ENCODE measurements around the gene TSPAN13.

Gene TSPAN13

DNA sequence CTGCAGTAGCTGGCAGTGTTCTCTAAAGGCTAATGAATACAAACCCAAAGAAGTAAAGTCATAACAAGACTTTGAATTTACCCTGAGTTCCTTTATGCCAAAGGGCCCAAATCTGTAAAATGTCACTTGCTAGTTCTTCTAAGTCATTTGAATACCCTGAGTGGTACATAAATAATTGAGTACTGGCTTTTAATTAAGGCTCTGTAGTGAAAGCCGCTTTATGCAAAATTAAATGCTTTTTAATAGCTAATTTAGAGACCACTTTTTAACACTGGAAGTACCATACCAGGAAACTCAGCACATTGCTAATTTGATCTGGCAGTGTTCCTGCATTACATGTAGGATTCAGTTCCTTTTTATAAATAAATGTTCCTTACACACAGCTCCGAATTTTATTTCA lies 24.0 kb upstream of the TSPAN13 start:
- no peak overlapping the region for H3K4me2 ChIP-seq (ENCODE audit: low read length)
- no peaks in the 10 kb centered on the region for H3K9me2 ChIP-seq (replicated peaks; ENCODE audit: control insufficient read depth, low read length)
- H3K4me3 ChIP-seq (ENCODE audit: low read length) = no peak overlapping the region
- no peaks in the 10 kb centered on the region for H3K27me3 ChIP-seq (ENCODE audit: control insufficient read depth, low read length)
- H3F3A ChIP-seq (ENCODE audit: control insufficient read depth, insufficient read depth) = no peaks in the 10 kb centered on the region
- H3K27ac ChIP-seq (ENCODE audit: low read depth, low read length) = no peak overlapping the region
- no peak for TF ChIP-seq EZH2phosphoT487 (IDR thresholded peaks at IDR 0.05; ENCODE audit: borderline replicate concordance, low read length)
- no peak for TF ChIP-seq CTCF (IDR thresholded peaks at IDR 0.05; ENCODE audit: low read depth, low read length, poor library complexity, severe bottlenecking)
- H3K9me3 ChIP-seq (ENCODE audit: control insufficient read depth, insufficient read depth, low read length) = no peaks in the 10 kb centered on the region
- no peaks in the 10 kb centered on the region for H3K79me2 ChIP-seq (ENCODE audit: control insufficient read depth, low read length)
- no peaks in the 10 kb centered on the region for H4K20me1 ChIP-seq (ENCODE audit: control insufficient read depth, insufficient read depth, low read depth, low read length)
- H3K4me1 ChIP-seq (ENCODE audit: control insufficient read depth, low read length) = no peaks in the 10 kb centered on the region
- no peaks in the 10 kb centered on the region for H3K36me3 ChIP-seq (ENCODE audit: control insufficient read depth, low read length)

- Histone ChIP-seq H3K79me2 (ENCODE audit: control insufficient read depth, low read length) (no peaks in the 10 kb centered on the region), H3K4me3 (ENCODE audit: low read length) (no peak overlapping the region), H4K20me1 (ENCODE audit: control insufficient read depth, insufficient read depth, low read depth, low read length) (no peaks in the 10 kb centered on the region), H3K27me3 (ENCODE audit: control insufficient read depth, low read length) (no peaks in the 10 kb centered on the region), H3K4me2 (ENCODE audit: low read length) (no peak overlapping the region), H3K4me1 (ENCODE audit: control insufficient read depth, low read length) (no peaks in the 10 kb centered on the region), H3K9me3 (ENCODE audit: control insufficient read depth, insufficient read depth, low read length) (no peaks in the 10 kb centered on the region), H3K27ac (ENCODE audit: low read depth, low read length) (no peak overlapping the region), H3K9me2 (replicated peaks; ENCODE audit: control insufficient read depth, low read length) (no peaks in the 10 kb centered on the region), H3F3A (ENCODE audit: control insufficient read depth, insufficient read depth) (no peaks in the 10 kb centered on the region), H3K36me3 (ENCODE audit: control insufficient read depth, low read length) (no peaks in the 10 kb centered on the region)
- no peak for TF ChIP-seq EZH2phosphoT487 (IDR thresholded peaks at IDR 0.05; ENCODE audit: borderline replicate concordance, low read length)
Measured at GRCh38 chr7:16730937-16731336, 22.6 kb upstream of the TSPAN13 start.

- H3K9me3 ChIP-seq (ENCODE audit: control insufficient read depth, insufficient read depth, low read length) = no peaks in the 10 kb centered on the region
- no peaks in the 10 kb centered on the region for H3K79me2 ChIP-seq (ENCODE audit: control insufficient read depth, low read length)
- H3K4me3 ChIP-seq (ENCODE audit: low read length) = no peak overlapping the region
- no peak overlapping the region for H3K27ac ChIP-seq (ENCODE audit: low read depth, low read length)
- TF ChIP-seq CTCF (IDR thresholded peaks at IDR 0.05; ENCODE audit: low read depth, low read length, poor library complexity, severe bottlenecking) (no peak), EZH2phosphoT487 (IDR thresholded peaks at IDR 0.05; ENCODE audit: borderline replicate concordance, low read length) (no peak)
- no peaks in the 10 kb centered on the region for H4K20me1 ChIP-seq (ENCODE audit: control insufficient read depth, insufficient read depth, low read depth, low read length)
- H3K9me2 ChIP-seq (replicated peaks; ENCODE audit: control insufficient read depth, low read length) = no peaks in the 10 kb centered on the region
- H3K27me3 ChIP-seq (ENCODE audit: control insufficient read depth, low read length) = no peaks in the 10 kb centered on the region
- H3K4me1 ChIP-seq (ENCODE audit: control insufficient read depth, low read length) = no peaks in the 10 kb centered on the region
- no peaks in the 10 kb centered on the region for H3K36me3 ChIP-seq (ENCODE audit: control insufficient read depth, low read length)
- H3F3A ChIP-seq (ENCODE audit: control insufficient read depth, insufficient read depth) = no peaks in the 10 kb centered on the region
- H3K4me2 ChIP-seq (ENCODE audit: low read length) = no peak overlapping the region
Measured at GRCh38 chr7:16732828-16733227, 20.7 kb upstream of the TSPAN13 start.

DNA sequence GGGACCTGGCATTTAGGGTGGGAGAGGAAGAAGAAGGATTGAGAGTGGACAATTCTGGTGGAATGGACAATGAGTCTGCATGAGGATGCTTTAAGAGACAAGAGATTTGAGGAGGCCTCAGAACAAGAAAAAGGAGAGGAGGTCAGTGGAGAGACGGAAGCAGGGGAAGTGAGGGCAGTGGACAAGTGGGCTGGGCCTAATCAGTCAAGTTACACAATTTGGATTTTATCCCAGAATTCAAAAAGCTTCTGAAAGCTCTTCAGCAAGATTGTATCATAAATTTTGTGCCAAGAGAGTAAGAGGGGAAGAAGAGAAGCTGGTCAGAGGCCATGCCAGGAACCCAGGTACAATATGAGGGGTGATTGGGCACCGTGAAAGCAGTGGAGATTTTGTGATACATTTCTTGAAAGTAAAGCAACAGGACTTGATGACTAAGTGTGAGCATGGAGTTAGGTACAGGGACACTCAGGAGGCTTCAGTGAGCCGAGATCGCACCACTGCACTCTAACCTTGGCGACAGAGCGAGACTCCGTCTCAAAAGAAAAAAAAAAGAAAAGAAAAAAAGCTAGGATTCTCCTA lies 19.3 kb upstream of the TSPAN13 start:
- Histone ChIP-seq H3K4me3 (ENCODE audit: low read length) (no peak overlapping the region), H3K4me1 (ENCODE audit: control insufficient read depth, low read length) (no peaks in the 10 kb centered on the region), H3K4me2 (ENCODE audit: low read length) (no peak overlapping the region), H3K27me3 (ENCODE audit: control insufficient read depth, low read length) (no peaks in the 10 kb centered on the region), H3K36me3 (ENCODE audit: control insufficient read depth, low read length) (no peaks in the 10 kb centered on the region), H3K9me3 (ENCODE audit: control insufficient read depth, insufficient read depth, low read length) (no peaks in the 10 kb centered on the region), H3F3A (ENCODE audit: control insufficient read depth, insufficient read depth) (no peaks in the 10 kb centered on the region), H3K79me2 (ENCODE audit: control insufficient read depth, low read length) (no peaks in the 10 kb centered on the region), H3K27ac (ENCODE audit: low read depth, low read length) (no peak overlapping the region), H3K9me2 (replicated peaks; ENCODE audit: control insufficient read depth, low read length) (no peaks in the 10 kb centered on the region), H4K20me1 (ENCODE audit: control insufficient read depth, insufficient read depth, low read depth, low read length) (no peaks in the 10 kb centered on the region)
- no peak for TF ChIP-seq CTCF (IDR thresholded peaks at IDR 0.05; ENCODE audit: low read depth, low read length, poor library complexity, severe bottlenecking)
- TF ChIP-seq EZH2phosphoT487 (IDR thresholded peaks at IDR 0.05; ENCODE audit: borderline replicate concordance, low read length) = no peak

Measured in DOHH2 (cell line).